ENCODE data around the gene SPOUT1.

DNA sequence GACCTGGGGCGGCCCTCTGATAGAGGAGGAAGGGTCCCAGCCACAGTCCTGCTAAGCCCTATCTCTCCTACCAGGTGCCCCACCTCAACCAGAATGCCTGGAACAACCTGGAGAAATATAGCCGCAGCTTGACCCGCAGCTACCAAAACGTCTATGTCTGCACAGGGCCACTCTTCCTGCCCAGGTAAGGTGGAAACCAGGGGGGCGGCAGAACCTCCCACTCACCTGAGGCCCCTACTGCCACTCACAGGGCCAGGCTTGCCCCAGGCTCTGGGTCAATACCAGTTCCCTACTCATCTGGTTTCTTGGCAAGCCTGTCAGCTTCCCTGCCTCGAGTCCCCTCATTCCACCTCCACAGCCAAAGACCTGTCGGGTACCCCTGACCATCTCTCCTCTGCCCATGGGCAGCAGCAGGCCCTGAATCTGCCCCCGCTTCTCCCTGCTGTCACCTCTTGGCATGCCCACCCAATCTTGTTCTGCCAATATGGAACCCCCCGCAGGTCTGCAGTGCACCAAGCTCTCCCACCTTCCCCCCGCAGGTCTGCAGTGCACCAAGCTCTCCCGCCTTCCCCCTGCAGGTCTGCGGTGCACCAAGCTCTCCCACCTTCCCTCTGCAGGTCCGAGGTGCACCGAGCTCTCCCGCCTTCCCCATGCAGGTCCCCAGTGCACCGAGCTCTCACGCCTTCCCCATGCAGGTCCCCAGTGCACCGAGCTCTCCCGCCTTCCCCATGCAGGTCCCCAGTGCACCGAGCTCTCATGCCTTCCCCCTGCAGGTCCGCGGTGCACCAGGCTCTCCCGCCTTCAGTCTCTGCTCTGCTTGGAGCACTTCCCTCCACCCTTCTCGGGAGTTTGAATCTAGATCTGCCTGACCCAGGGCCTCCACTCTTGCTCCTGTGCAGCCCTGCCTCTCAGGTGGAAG lies 8.7 kb downstream of the SPOUT1 start:
- no peak for TF ChIP-seq FOSL2 (IDR thresholded peaks at IDR 0.05)
- no peak for TF ChIP-seq FOSL2 (CRISPR knock-in tag; IDR thresholded peaks at IDR 0.05)
- no peak for TF ChIP-seq HOXA7 (CRISPR knock-in tag; IDR thresholded peaks at IDR 0.05)
- TF ChIP-seq KDM5A (IDR thresholded peaks at IDR 0.05), result no peak
- TF ChIP-seq, protein P1, sequence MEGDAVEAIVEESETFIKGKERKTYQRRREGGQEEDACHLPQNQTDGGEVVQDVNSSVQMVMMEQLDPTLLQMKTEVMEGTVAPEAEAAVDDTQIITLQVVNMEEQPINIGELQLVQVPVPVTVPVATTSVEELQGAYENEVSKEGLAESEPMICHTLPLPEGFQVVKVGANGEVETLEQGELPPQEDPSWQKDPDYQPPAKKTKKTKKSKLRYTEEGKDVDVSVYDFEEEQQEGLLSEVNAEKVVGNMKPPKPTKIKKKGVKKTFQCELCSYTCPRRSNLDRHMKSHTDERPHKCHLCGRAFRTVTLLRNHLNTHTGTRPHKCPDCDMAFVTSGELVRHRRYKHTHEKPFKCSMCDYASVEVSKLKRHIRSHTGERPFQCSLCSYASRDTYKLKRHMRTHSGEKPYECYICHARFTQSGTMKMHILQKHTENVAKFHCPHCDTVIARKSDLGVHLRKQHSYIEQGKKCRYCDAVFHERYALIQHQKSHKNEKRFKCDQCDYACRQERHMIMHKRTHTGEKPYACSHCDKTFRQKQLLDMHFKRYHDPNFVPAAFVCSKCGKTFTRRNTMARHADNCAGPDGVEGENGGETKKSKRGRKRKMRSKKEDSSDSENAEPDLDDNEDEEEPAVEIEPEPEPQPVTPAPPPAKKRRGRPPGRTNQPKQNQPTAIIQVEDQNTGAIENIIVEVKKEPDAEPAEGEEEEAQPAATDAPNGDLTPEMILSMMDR (IDR thresholded peaks at IDR 0.05), result no peak
- TF ChIP-seq EHMT2 (IDR thresholded peaks at IDR 0.05; ENCODE audit: low read depth), result no peak
